MM.1S (cell line): Measurements from ENCODE around the gene COX10.

Experiments used
- DNase-seq: peaks from one replicate; pipeline ENCODE4 v3.0.0-alpha.2; 2015
- H2AFZ ChIP-seq: fragments of 300-600 bp; sonication (generic); 2 replicates; pipeline ENCODE4 v1.6.0; 2016; ENCODE audit warnings: antibody characterized with exemption, low read length
- H3F3A ChIP-seq: fragments of 300-600 bp; sonication (generic); 2 replicates; pipeline ENCODE4 v1.6.1; 2016; ENCODE audit warnings: mild to moderate bottlenecking, antibody characterized with exemption, low read length, moderate library complexity, mixed read lengths; ENCODE audit not compliant: insufficient read depth
- H3K27ac ChIP-seq: fragments of 300-600 bp; sonication (generic); 2 replicates; pipeline ENCODE4 v1.5.1; 2016; ENCODE audit warnings: mild to moderate bottlenecking, low read length
- H3K27me3 ChIP-seq: fragments of 300-600 bp; sonication (generic); replicated peaks from 2 replicates; pipeline ENCODE4 v1.6.0; 2016; ENCODE audit warnings: low read length; ENCODE audit not compliant: insufficient read depth
- H3K36me3 ChIP-seq: fragments of 300-600 bp; sonication (generic); replicated peaks from 2 replicates; pipeline ENCODE4 v1.6.1; 2016; ENCODE audit warnings: mild to moderate bottlenecking, low read length, mixed read lengths; ENCODE audit not compliant: insufficient read depth
- H3K4me1 ChIP-seq: fragments of 300-600 bp; sonication (generic); 2 replicates; pipeline ENCODE4 v1.6.1; 2016; ENCODE audit warnings: low read length, mixed read lengths
- H3K4me2 ChIP-seq: fragments of 300-600 bp; sonication (generic); 2 replicates; pipeline ENCODE4 v1.6.0; 2016; ENCODE audit warnings: low read depth, low read length
- H3K4me3 ChIP-seq: fragments of 300-600 bp; sonication (generic); 2 replicates; pipeline ENCODE4 v1.5.1; 2016; ENCODE audit warnings: low read length, mixed read lengths
- H3K79me2 ChIP-seq: fragments of 300-600 bp; sonication (generic); 2 replicates; pipeline ENCODE4 v1.6.1; 2016; ENCODE audit warnings: mixed run types, low read length, mixed read lengths
- H3K9ac ChIP-seq: fragments of 300-600 bp; sonication (generic); 2 replicates; pipeline ENCODE4 v1.6.1; 2016; ENCODE audit warnings: low read length, mixed read lengths
- H3K9me2 ChIP-seq: fragments of 300-600 bp; sonication (generic); replicated peaks from 2 replicates; pipeline ENCODE4 v1.6.1; 2016; ENCODE audit warnings: mild to moderate bottlenecking, low read length, mixed read lengths; ENCODE audit not compliant: insufficient read depth
- H3K9me3 ChIP-seq: fragments of 300-600 bp; sonication (generic); replicated peaks from 2 replicates; pipeline ENCODE4 v1.6.1; 2016; ENCODE audit warnings: mild to moderate bottlenecking, low read length, mixed read lengths; ENCODE audit not compliant: insufficient read depth
- H4K20me1 ChIP-seq: fragments of 300-600 bp; sonication (generic); 2 replicates; pipeline ENCODE4 v1.6.1; 2016; ENCODE audit warnings: mild to moderate bottlenecking, low read length, moderate library complexity, mixed read lengths; ENCODE audit not compliant: insufficient read depth
- CTCF ChIP-seq: fragments of 300-600 bp; sonication (generic); IDR thresholded peaks from 2 replicates; pipeline ENCODE4 v1.5.1; 2016; ENCODE audit warnings: antibody characterized with exemption, low read length, mixed read lengths
- EZH2 ChIP-seq: fragments of 300-600 bp; sonication (generic); optimal IDR thresholded peaks from 2 replicates; pipeline ENCODE3; 2017; ENCODE audit warnings: low read depth, mild to moderate bottlenecking, antibody characterized with exemption, low read length, mixed read lengths
- EZH2phosphoT487 ChIP-seq: fragments of 300-600 bp; sonication (generic); IDR thresholded peaks from 2 replicates; pipeline ENCODE4 v1.6.1; 2018; ENCODE audit warnings: antibody characterized with exemption, low read length

COX10 gene

GRCh38 chr17:14060706-14061105 is 8.6 kb upstream of the COX10 start:
- no peak overlapping the region for H3K27ac ChIP-seq

GRCh38 chr17:14061666-14062560 is 7.4 kb upstream of the COX10 start:
- H3K4me2 ChIP-seq, result no peak overlapping the region
- 0 out of 2 replicates have a peak, but pooled peaks cover under 1% of the 10 kb centered on the region for H3K36me3 ChIP-seq
- TF ChIP-seq CTCF (no peak), EZH2 (no peak), EZH2phosphoT487 (no peak)
- no peak overlapping the region for H3K27ac ChIP-seq
- no peaks in the 10 kb centered on the region for H3K27me3 ChIP-seq
- peaks cover 26% of the 10 kb centered on the region for H3K79me2 ChIP-seq
- H3F3A ChIP-seq, result no peaks in the 10 kb centered on the region
- no peaks in the 10 kb centered on the region for H4K20me1 ChIP-seq
- no peaks in the 10 kb centered on the region for H3K9me2 ChIP-seq
- H2AFZ ChIP-seq, result no peak overlapping the region
- no peak for DNase-seq
- H3K4me3 ChIP-seq, result no peak overlapping the region
- H3K9ac ChIP-seq, result no peak overlapping the region
- no peaks in the 10 kb centered on the region for H3K9me3 ChIP-seq
- H3K4me1 ChIP-seq, result no peaks in the 10 kb centered on the region

More at GRCh38 chr17:14060706-14061105, 8.6 kb upstream of the COX10 start:
- Histone ChIP-seq H3K79me2 (peaks cover 16% of the 10 kb centered on the region), H3K9me2 (no peaks in the 10 kb centered on the region), H3K36me3 (no peaks in the 10 kb centered on the region), H3K27me3 (no peaks in the 10 kb centered on the region), H4K20me1 (no peaks in the 10 kb centered on the region), H3K9me3 (no peaks in the 10 kb centered on the region), H2AFZ (no peak overlapping the region), H3K9ac (no peak overlapping the region), H3K4me1 (no peaks in the 10 kb centered on the region), H3K4me3 (no peak overlapping the region), H3F3A (no peaks in the 10 kb centered on the region), H3K4me2 (no peak overlapping the region)
- TF ChIP-seq EZH2, result no peak
- no peak for TF ChIP-seq EZH2phosphoT487
- TF ChIP-seq CTCF, result no peak
- no peak for DNase-seq

GRCh38 chr17:14067347-14067746 is 2.0 kb upstream of the COX10 start:
- no peak overlapping the region for H2AFZ ChIP-seq

More at GRCh38 chr17:14067347-14067746, 2.0 kb upstream of the COX10 start:
- H4K20me1 ChIP-seq, result no peaks in the 10 kb centered on the region
- H3F3A ChIP-seq, result no peaks in the 10 kb centered on the region
- no peaks in the 10 kb centered on the region for H3K9me3 ChIP-seq
- no peaks in the 10 kb centered on the region for H3K9me2 ChIP-seq
- H3K4me1 ChIP-seq, result peaks cover 17% of the 10 kb centered on the region
- TF ChIP-seq EZH2phosphoT487, result no peak
- no peak for TF ChIP-seq CTCF
- no peak for TF ChIP-seq EZH2
- no peak overlapping the region for H3K27ac ChIP-seq
- no peak overlapping the region for H3K9ac ChIP-seq
- no peaks in the 10 kb centered on the region for H3K27me3 ChIP-seq
- H3K79me2 ChIP-seq, result peaks cover 77% of the 10 kb centered on the region
- no peak for DNase-seq
- no peak overlapping the region for H3K4me2 ChIP-seq
- H3K36me3 ChIP-seq, result peaks cover 3% of the 10 kb centered on the region; the same call in 1 of the 2 replicates
- H3K4me3 ChIP-seq, result no peak overlapping the region
